ENCODE data around the gene FBXO9. TPM values are rescaled to one million over a fixed set of nuclear protein-coding genes. Genes with fewer than 3 reads are reported as not detected.

The FBXO9 gene
- total RNA-seq, 4 donors from 2014 or later: 65.0 to 95.9 (median 82.3) TPM

DNA sequence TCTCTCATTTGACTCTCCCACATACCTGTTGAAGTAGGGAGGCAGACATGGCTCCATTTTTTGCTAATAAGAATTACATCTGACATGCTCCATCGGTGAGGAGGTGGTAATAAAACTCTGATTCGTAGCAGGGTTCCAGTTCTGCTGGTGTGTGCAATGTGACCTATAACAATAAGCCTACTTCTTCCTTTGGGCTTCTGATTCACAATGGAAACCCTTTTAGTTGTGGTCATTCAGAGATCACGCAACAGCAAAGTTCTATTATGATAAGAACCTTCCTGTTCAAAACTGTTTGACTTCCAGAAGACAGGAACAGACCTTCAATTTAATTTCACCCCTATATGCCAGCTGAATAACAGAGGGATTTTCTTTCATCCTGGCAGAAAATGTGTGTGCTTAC, 38.7 kb upstream of the FBXO9 start:
- WGBS, 2 donors (ENCODE audit: low coverage in 1 of 2): 89% methylated on average over 3 of the region's 3 CpGs; no CpG with 5 or more reads in 1 of the 2 donors
- Histone ChIP-seq H3K27me3 (no peaks in the 10 kb centered on the region), H3K36me3 (peaks cover 0 to 82% of the 10 kb centered on the region in 2 donors), H3K4me3 (no peak overlapping the region), H3K27ac (no peak overlapping the region), H3K4me1 (no peaks in the 10 kb centered on the region), H3K9me3 (no peaks in the 10 kb centered on the region)
- TF ChIP-seq EP300 (IDR thresholded peaks at IDR 0.05): no peak
- no peak for TF ChIP-seq POLR2A (IDR thresholded peaks at IDR 0.05)
- TF ChIP-seq CTCF (IDR thresholded peaks at IDR 0.05): no peak
- no peak for TF ChIP-seq POLR2AphosphoS5 (IDR thresholded peaks at IDR 0.05)
- ATAC-seq: no peak

DNA sequence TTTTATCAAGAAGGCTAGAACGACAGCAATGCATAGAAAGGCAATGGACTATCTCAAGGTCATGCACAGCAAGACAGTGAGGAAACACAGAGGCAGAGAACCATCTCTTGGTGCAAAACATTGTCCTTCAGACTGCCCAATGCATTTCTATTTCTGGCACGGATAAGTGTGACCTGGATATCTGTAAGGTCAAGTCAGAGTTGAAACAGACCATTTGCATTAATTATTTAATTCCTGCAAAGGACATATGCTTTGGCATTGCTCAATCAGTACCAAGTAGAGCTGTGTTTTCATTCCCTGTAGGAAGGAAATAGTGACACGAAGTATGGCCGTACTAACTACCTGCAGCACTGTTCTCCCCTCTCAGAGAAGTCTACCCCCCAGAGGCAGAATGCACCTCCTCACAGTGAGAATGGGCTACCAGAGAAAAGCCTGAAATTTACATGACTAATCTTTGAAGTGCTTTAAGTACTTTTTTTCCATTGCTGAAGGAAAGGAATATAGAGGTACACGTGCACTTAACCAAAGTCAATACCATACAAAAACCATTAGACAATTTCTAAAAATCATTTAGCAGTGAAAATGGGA, 38.0 kb upstream of the FBXO9 start:
- TF ChIP-seq CTCF (IDR thresholded peaks at IDR 0.05): no peak
- TF ChIP-seq EP300 (IDR thresholded peaks at IDR 0.05): no peak
- Histone ChIP-seq H3K27me3 (no peaks in the 10 kb centered on the region), H3K4me3 (no peak overlapping the region), H3K36me3 (peaks cover 0 to 89% of the 10 kb centered on the region in 2 donors), H3K27ac (no peak overlapping the region), H3K9me3 (no peaks in the 10 kb centered on the region), H3K4me1 (no peaks in the 10 kb centered on the region)
- ATAC-seq: no peak
- 67 to 81% methylated on average over 2 to 5 of the region's 5 CpGs for WGBS, 2 donors (ENCODE audit: low coverage in 1 of 2)

DNA sequence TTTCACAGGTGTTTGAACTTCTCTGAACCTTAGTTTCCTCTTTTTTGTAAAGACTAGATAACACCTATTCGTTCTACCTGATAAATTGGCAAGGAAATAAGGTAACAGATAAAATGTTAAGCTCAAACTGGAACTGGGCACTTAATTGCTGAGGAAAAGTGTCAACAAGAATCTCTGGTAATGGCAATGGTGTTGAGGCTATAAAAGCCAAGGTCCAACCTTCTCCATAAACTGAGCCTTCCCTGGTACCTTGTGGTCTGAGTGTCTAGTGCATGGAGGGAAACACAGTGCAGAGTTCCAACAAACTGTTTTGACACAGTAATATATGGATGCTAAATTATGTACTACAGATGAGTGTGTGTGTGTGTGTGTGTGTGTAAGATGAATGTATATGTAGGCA, 36.7 kb upstream of the FBXO9 start:
- peaks cover 4 to 12% (median 8%) of the 10 kb centered on the region in 3 donors for H3K4me1 ChIP-seq
- no peak for ATAC-seq
- no peaks in the 10 kb centered on the region for H3K9me3 ChIP-seq
- no peaks in the 10 kb centered on the region for H3K27me3 ChIP-seq
- TF ChIP-seq CTCF (IDR thresholded peaks at IDR 0.05): no peak
- no peak for TF ChIP-seq POLR2AphosphoS5 (IDR thresholded peaks at IDR 0.05)
- TF ChIP-seq POLR2A (IDR thresholded peaks at IDR 0.05): no peak
- TF ChIP-seq EP300 (IDR thresholded peaks at IDR 0.05): no peak
- no peak overlapping the region for H3K4me3 ChIP-seq
- H3K27ac ChIP-seq: no peak overlapping the region
- 100% methylated on average over 1 of the region's 1 CpG for WGBS, 2 donors (ENCODE audit: low coverage in 1 of 2)
- H3K36me3 ChIP-seq: peaks cover 0 to 85% of the 10 kb centered on the region in 2 donors

GRCh38 chr6:53029257-53029656, 35.9 kb upstream of the FBXO9 start:
- H3K4me3 ChIP-seq: no peak overlapping the region
- peaks cover 9 to 20% (median 12%) of the 10 kb centered on the region in 3 donors for H3K4me1 ChIP-seq
- no peak for ATAC-seq
- TF ChIP-seq POLR2AphosphoS5 (IDR thresholded peaks at IDR 0.05) (no peak), EP300 (IDR thresholded peaks at IDR 0.05) (no peak), POLR2A (IDR thresholded peaks at IDR 0.05) (no peak)
- H3K9me3 ChIP-seq: no peaks in the 10 kb centered on the region
- H3K36me3 ChIP-seq: peaks cover 0 to 77% of the 10 kb centered on the region in 2 donors
- no peaks in the 10 kb centered on the region for H3K27me3 ChIP-seq
- no peak overlapping the region for H3K27ac ChIP-seq

DNA sequence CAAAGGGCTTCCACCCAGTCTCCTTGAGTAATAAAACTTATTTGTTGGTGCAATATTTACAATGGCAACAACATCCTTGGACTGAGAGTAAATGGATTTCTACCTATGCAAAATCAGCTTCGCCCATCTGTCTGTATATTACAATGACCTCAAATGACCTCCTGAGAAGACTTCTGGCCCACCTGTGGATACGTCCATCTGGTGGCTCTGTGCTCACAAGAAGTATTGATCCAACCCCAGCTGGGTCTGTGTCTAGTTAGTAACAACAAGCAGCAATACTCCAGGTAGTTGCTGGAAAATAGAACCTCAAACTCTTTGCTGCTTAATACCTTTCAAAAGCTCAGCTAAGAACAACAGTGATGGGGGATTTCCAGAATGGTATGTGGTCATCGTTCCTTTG, 35.4 kb upstream of the FBXO9 start:
- H3K27ac ChIP-seq: no peak overlapping the region
- H3K27me3 ChIP-seq: no peaks in the 10 kb centered on the region
- no peaks in the 10 kb centered on the region for H3K9me3 ChIP-seq
- H3K4me3 ChIP-seq: no peak overlapping the region
- peaks cover 0 to 78% of the 10 kb centered on the region in 2 donors for H3K36me3 ChIP-seq
- WGBS, 2 donors (ENCODE audit: low coverage in 1 of 2): 67 to 73% methylated on average over 1 to 3 of the region's 3 CpGs
- TF ChIP-seq POLR2A (IDR thresholded peaks at IDR 0.05): no peak
- TF ChIP-seq EP300 (IDR thresholded peaks at IDR 0.05): no peak
- no peak for TF ChIP-seq CTCF (IDR thresholded peaks at IDR 0.05)
- TF ChIP-seq POLR2AphosphoS5 (IDR thresholded peaks at IDR 0.05): no peak
- H3K4me1 ChIP-seq: peaks cover 9 to 25% (median 12%) of the 10 kb centered on the region in 3 donors
- ATAC-seq: no peak
